ENCODE data around the gene MCRS1. TPM values are rescaled to one million over a fixed set of nuclear protein-coding genes. Genes with fewer than 3 reads are reported as not detected.

The MCRS1 gene
- total and polyA plus RNA-seq, 10 of the 15 experiments (the other 5 are each of a cell fraction or from before 2014, with no cell fraction given): 34.3 to 82.8 (median 57.6) TPM

DNA sequence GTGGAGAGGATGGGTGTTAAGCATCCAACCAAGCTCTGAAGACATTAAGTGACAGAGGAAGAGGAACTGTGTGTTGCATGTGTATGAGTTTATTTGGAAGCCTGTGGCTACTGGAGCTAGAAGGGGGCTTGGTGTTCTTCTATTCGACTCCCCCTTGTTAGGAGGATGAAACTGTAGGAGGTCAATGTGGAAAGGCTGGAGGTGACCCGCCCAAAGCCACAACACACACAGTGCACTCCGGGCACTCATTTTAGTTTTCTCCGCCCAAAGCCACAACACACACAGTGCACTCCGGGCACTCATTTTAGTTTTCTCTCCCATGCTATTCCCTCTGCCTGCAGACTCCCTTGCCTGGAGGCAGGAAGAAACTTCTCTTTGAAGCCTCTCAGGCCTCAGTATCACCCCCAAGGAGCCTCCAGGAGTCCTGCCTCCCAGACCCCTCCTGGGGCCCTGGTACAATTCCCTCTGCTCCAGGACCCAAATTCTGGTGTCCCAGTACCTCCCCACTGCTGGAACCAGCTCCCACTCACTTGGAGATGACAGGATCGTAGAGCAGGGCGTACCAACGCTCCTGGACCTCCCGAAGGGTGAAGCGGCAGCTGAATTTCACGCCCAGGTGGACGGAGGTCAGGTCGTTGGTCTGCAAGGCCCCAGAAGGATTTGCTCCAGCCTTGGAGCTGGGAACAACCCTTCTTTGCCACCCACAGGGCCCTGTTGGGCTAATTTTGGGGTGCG, 3.8 kb downstream of the MCRS1 start:
- DNase-seq (ENCODE audit: low read depth, low spot score): no peak
- in situ Hi-C loops (cut with MboI): no loop called here
- no peak overlapping the region for H3K27ac ChIP-seq (ENCODE audit: control insufficient read depth, insufficient read depth)
- no peaks in the 10 kb centered on the region for H3K9me3 ChIP-seq (replicated peaks; ENCODE audit: control insufficient read depth, insufficient read depth, low read length)
- peaks cover 21 to 22% of the 10 kb centered on the region in 2 experiments; a peak in 3 of 4 replicates for H3K36me3 ChIP-seq (ENCODE audit: control insufficient read depth in 2 of 2, insufficient read depth in 2 of 2, low read length in 1 of 2)
- ChIA-PET SMC1A (ENCODE audit: uncharacterized antibody, unreplicated experiment) (interaction anchor here (1.4 kb wide), 1 partner anchor 17 kb away, joined by 4 read pairs; no protein-coding TSS in a partner anchor), POLR2A (no interaction called here), RAD21 (ENCODE audit: unreplicated experiment) (no interaction called here), CTCF (no interaction called here)
- no TSS peak for BruUV-seq (replicated peaks)
- H3K9ac ChIP-seq (ENCODE audit: control insufficient read depth, insufficient read depth, low read length): no peak overlapping the region
- no peaks in the 10 kb centered on the region for H3K27me3 ChIP-seq (replicated peaks in 1 of 2; ENCODE audit: control insufficient read depth in 2 of 2, insufficient read depth in 2 of 2, low read length in 1 of 2)
- intact Hi-C loops (cut with micrococcal nuclease; ENCODE audit: unreplicated experiment): no loop called here
- no peak overlapping the region for H3K4me2 ChIP-seq (ENCODE audit: control insufficient read depth, insufficient read depth)
- 98% methylated on average over 14 of the region's 14 CpGs for WGBS (ENCODE audit: insufficient coverage, insufficient replicate concordance, low lambda C conversion rate, missing lambda C conversion rate)
- H3K79me2 ChIP-seq (ENCODE audit: control insufficient read depth, insufficient read depth, low read length): peaks cover 30% of the 10 kb centered on the region
- TF ChIP-seq ASH2L (IDR thresholded peaks at IDR 0.05; ENCODE audit: borderline replicate concordance, low read depth) (no peak), JUNB (IDR thresholded peaks at IDR 0.05) (no peak), KLF5 (IDR thresholded peaks at IDR 0.05; ENCODE audit: partially characterized antibody) (no peak), POLR2A (IDR thresholded peaks at IDR 0.05; ENCODE audit: low read depth, low read length) (no peak), ZBED1 (IDR thresholded peaks at IDR 0.05; ENCODE audit: borderline replicate concordance) (no peak), SRF (IDR thresholded peaks at IDR 0.05; ENCODE audit: low read depth in 2 of 2, low read length in 2 of 2) (no peak), CREB1 (IDR thresholded peaks at IDR 0.05; ENCODE audit: low read depth) (no peak), MEF2A (IDR thresholded peaks at IDR 0.05; ENCODE audit: insufficient read depth, low read depth, low read length) (no peak), SMC3 (IDR thresholded peaks at IDR 0.05; ENCODE audit: borderline replicate concordance, low read length) (no peak), SMAD5 (IDR thresholded peaks at IDR 0.05; ENCODE audit: low read depth) (no peak), RB1 (IDR thresholded peaks at IDR 0.05; ENCODE audit: borderline replicate concordance) (no peak), RELA (IDR thresholded peaks at IDR 0.05; ENCODE audit: borderline replicate concordance, partially characterized antibody) (no peak), SMAD1 (IDR thresholded peaks at IDR 0.05; ENCODE audit: low read depth, partially characterized antibody) (no peak), POLR2AphosphoS5 (IDR thresholded peaks at IDR 0.05; ENCODE audit: low read length) (no peak), SREBF1 (IDR thresholded peaks at IDR 0.05; ENCODE audit: low read length) (no peak), BRCA1 (IDR thresholded peaks at IDR 0.05; ENCODE audit: low read depth, low read length) (no peak)
- TF ChIP-seq, protein P1, sequence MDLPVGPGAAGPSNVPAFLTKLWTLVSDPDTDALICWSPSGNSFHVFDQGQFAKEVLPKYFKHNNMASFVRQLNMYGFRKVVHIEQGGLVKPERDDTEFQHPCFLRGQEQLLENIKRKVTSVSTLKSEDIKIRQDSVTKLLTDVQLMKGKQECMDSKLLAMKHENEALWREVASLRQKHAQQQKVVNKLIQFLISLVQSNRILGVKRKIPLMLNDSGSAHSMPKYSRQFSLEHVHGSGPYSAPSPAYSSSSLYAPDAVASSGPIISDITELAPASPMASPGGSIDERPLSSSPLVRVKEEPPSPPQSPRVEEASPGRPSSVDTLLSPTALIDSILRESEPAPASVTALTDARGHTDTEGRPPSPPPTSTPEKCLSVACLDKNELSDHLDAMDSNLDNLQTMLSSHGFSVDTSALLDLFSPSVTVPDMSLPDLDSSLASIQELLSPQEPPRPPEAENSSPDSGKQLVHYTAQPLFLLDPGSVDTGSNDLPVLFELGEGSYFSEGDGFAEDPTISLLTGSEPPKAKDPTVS (IDR thresholded peaks at IDR 0.05; ENCODE audit: low read depth, low read length): no peak
- TF ChIP-seq, protein P2, sequence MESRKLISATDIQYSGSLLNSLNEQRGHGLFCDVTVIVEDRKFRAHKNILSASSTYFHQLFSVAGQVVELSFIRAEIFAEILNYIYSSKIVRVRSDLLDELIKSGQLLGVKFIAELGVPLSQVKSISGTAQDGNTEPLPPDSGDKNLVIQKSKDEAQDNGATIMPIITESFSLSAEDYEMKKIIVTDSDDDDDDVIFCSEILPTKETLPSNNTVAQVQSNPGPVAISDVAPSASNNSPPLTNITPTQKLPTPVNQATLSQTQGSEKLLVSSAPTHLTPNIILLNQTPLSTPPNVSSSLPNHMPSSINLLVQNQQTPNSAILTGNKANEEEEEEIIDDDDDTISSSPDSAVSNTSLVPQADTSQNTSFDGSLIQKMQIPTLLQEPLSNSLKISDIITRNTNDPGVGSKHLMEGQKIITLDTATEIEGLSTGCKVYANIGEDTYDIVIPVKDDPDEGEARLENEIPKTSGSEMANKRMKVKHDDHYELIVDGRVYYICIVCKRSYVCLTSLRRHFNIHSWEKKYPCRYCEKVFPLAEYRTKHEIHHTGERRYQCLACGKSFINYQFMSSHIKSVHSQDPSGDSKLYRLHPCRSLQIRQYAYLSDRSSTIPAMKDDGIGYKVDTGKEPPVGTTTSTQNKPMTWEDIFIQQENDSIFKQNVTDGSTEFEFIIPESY (IDR thresholded peaks at IDR 0.05): no peak
- TF ChIP-seq, protein P3, sequence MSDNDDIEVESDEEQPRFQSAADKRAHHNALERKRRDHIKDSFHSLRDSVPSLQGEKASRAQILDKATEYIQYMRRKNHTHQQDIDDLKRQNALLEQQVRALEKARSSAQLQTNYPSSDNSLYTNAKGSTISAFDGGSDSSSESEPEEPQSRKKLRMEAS (IDR thresholded peaks at IDR 0.05; ENCODE audit: low read depth, low read length): no peak
- TF ChIP-seq, protein P4, sequence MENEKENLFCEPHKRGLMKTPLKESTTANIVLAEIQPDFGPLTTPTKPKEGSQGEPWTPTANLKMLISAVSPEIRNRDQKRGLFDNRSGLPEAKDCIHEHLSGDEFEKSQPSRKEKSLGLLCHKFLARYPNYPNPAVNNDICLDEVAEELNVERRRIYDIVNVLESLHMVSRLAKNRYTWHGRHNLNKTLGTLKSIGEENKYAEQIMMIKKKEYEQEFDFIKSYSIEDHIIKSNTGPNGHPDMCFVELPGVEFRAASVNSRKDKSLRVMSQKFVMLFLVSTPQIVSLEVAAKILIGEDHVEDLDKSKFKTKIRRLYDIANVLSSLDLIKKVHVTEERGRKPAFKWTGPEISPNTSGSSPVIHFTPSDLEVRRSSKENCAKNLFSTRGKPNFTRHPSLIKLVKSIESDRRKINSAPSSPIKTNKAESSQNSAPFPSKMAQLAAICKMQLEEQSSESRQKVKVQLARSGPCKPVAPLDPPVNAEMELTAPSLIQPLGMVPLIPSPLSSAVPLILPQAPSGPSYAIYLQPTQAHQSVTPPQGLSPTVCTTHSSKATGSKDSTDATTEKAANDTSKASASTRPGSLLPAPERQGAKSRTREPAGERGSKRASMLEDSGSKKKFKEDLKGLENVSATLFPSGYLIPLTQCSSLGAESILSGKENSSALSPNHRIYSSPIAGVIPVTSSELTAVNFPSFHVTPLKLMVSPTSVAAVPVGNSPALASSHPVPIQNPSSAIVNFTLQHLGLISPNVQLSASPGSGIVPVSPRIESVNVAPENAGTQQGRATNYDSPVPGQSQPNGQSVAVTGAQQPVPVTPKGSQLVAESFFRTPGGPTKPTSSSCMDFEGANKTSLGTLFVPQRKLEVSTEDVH (IDR thresholded peaks at IDR 0.05; ENCODE audit: low read depth, partially characterized antibody): no peak
- H4K20me1 ChIP-seq (ENCODE audit: control insufficient read depth, insufficient read depth): no peaks in the 10 kb centered on the region
- ATAC-seq: no peak
- no peak for FAIRE-seq
- H3K4me1 ChIP-seq (ENCODE audit: control insufficient read depth, insufficient read depth, low read length): peaks cover 8% of the 10 kb centered on the region
- H3K4me3 ChIP-seq: no peak overlapping the region
- H2AFZ ChIP-seq (ENCODE audit: control insufficient read depth, low read depth, low read length): no peak overlapping the region

All from GM12878 (cell line).